BJ (cell line): Measurements from ENCODE around the gene LNPEP. TPM values are rescaled to one million over a fixed set of nuclear protein-coding genes. Genes with fewer than 3 reads are reported as not detected.

Experiments
- CTCF ChIA-PET: fragments of 350-600 bp; formaldehyde crosslinking; extraction: SDS; loops from one replicate; lab custom pipeline; 2021; ENCODE audit warnings: antibody characterized with exemption, inconsistent platforms; lab: Yijun Ruan, JAX
- POLR2A ChIA-PET: fragments of 300-600 bp; sonication (Branson Sonifier 250); formaldehyde crosslinking; extraction: SDS; loops from one replicate; lab custom pipeline; 2021; ENCODE audit warnings: antibody characterized with exemption; lab: Charles Lee
- DNase-seq: peaks from one replicate; pipeline ENCODE4 v3.0.0-alpha.2; 2011; ENCODE audit warnings: low read depth
- H3K27me3 ChIP-seq: 2 replicates; pipeline ENCODE4 v1.6.0; 2011; ENCODE audit warnings: low read length; ENCODE audit not compliant: control insufficient read depth, insufficient read depth
- H3K36me3 ChIP-seq: 2 replicates; pipeline ENCODE4 v1.5.1; 2011; ENCODE audit warnings: low read length; ENCODE audit not compliant: control insufficient read depth, insufficient read depth
- H3K4me3 ChIP-seq: 2 replicates; pipeline ENCODE4 v1.5.1; 2011; ENCODE audit warnings: low read depth, mild to moderate bottlenecking, control low read depth, low read length
- polyA plus RNA-seq: library from polyadenylated mRNA; depleted of rRNA; stranded (reverse); fragments of >200 nt; gene quantifications from 2 replicates; pipeline ENCODE4 v1.2.3, GENCODE V29; 2011
- TF ChIP-seq, protein P1 (sequence below): IDR thresholded peaks from 2 replicates; pipeline ENCODE4 v1.5.1; 2011; ENCODE audit warnings: low read depth, mild to moderate bottlenecking, control low read depth, inconsistent platforms, low read length, moderate library complexity; ENCODE audit not compliant: insufficient read depth

Gene LNPEP
- polyA plus RNA-seq, 1 experiment: 6.3 TPM

DNA sequence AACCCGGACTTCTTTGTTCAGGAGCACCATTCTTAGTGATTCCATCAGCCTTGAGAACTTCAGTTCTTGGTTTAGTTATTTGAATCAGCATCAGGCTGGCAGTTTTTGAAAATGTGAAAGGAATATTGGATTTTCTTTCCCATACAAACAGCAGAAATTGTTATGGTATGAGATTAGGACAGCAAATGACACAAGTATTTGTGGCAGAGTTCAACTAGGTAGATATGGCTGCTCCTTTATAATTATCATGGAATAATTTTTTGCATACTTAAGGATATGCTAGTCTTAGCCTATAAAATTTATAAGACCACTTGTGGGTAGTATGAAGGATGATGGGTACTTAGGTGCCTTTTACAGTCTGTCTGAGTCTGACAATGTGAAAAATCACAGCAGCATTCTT lies 34.0 kb upstream of the LNPEP start:
- no peak for DNase-seq
- TF ChIP-seq, protein P1, sequence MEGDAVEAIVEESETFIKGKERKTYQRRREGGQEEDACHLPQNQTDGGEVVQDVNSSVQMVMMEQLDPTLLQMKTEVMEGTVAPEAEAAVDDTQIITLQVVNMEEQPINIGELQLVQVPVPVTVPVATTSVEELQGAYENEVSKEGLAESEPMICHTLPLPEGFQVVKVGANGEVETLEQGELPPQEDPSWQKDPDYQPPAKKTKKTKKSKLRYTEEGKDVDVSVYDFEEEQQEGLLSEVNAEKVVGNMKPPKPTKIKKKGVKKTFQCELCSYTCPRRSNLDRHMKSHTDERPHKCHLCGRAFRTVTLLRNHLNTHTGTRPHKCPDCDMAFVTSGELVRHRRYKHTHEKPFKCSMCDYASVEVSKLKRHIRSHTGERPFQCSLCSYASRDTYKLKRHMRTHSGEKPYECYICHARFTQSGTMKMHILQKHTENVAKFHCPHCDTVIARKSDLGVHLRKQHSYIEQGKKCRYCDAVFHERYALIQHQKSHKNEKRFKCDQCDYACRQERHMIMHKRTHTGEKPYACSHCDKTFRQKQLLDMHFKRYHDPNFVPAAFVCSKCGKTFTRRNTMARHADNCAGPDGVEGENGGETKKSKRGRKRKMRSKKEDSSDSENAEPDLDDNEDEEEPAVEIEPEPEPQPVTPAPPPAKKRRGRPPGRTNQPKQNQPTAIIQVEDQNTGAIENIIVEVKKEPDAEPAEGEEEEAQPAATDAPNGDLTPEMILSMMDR: no peak
- ChIA-PET POLR2A (no interaction called here), CTCF (interaction anchor here (1.0 kb wide), 1 partner anchor 75 kb away, joined by 3 read pairs; no protein-coding TSS in a partner anchor)
- H3K4me3 ChIP-seq: no peak overlapping the region
- no peaks in the 10 kb centered on the region for H3K36me3 ChIP-seq
- no peaks in the 10 kb centered on the region for H3K27me3 ChIP-seq

- Histone ChIP-seq H3K27me3 (no peaks in the 10 kb centered on the region), H3K4me3 (no peak overlapping the region), H3K36me3 (no peaks in the 10 kb centered on the region)
- TF ChIP-seq, protein P1: no peak
- POLR2A ChIA-PET: no interaction called here
- no peak for DNase-seq
- CTCF ChIA-PET: no interaction called here
These were observed 33.0 kb upstream of the LNPEP start for GRCh38 chr5:96902876-96903275.

GRCh38 chr5:96903300-96903699 lies 32.6 kb upstream of the LNPEP start:
- no peak for DNase-seq
- H3K36me3 ChIP-seq: no peaks in the 10 kb centered on the region
- ChIA-PET POLR2A (no interaction called here), CTCF (interaction anchor here (0.7 to 1.2 kb wide), 3 partner anchors 27 to 137 kb away, joined by 3 to 4 read pairs (median 3); partner anchors contain the start of gene ERAP2)
- H3K4me3 ChIP-seq: no peak overlapping the region
- TF ChIP-seq, protein P1: no peak
- H3K27me3 ChIP-seq: no peaks in the 10 kb centered on the region

- ChIA-PET CTCF (interaction anchor here (0.7 to 1.4 kb wide), 7 partner anchors 9 to 138 kb away, joined by 3 to 4 read pairs (median 3); partner anchors contain the start of gene ERAP2), POLR2A (no interaction called here)
- Histone ChIP-seq H3K4me3 (no peak overlapping the region), H3K27me3 (no peaks in the 10 kb centered on the region), H3K36me3 (no peaks in the 10 kb centered on the region)
- DNase-seq: no peak
- TF ChIP-seq, protein P1: no peak
These were observed 31.6 kb upstream of the LNPEP start for GRCh38 chr5:96904054-96904931.

DNA sequence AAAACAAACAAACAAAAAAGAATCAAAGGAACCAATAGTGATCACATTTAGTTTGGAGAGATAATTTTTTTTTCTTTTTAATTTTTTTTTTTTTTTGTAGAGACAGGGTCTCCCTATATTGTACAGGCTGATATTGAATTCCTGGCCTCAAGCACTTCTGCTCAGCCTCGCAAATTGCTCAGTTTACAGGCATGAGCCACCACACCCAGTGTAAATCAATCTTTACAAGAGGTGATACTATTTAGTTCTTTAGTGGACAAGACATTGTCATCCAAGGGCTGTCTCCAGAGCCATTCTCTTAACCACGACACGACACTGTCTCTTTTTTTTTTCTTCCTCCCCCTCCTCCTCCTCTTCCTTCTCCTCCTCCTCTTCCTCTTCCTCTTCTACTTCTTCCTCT lies 30.0 kb upstream of the LNPEP start:
- Histone ChIP-seq H3K27me3 (no peaks in the 10 kb centered on the region), H3K36me3 (no peaks in the 10 kb centered on the region), H3K4me3 (no peak overlapping the region)
- ChIA-PET POLR2A (no interaction called here), CTCF (no interaction called here)
- no peak for DNase-seq
- TF ChIP-seq, protein P1: no peak
